ENCODE data around the gene ATP6V0B. TPM values are rescaled to one million over a fixed set of nuclear protein-coding genes. Genes with fewer than 3 reads are reported as not detected.

Gene ATP6V0B
- total and polyA plus RNA-seq, 9 of the 15 experiments (the other 6 are each of a cell fraction or from before 2014, with no cell fraction given), result 137 to 328 (median 220) TPM

DNA sequence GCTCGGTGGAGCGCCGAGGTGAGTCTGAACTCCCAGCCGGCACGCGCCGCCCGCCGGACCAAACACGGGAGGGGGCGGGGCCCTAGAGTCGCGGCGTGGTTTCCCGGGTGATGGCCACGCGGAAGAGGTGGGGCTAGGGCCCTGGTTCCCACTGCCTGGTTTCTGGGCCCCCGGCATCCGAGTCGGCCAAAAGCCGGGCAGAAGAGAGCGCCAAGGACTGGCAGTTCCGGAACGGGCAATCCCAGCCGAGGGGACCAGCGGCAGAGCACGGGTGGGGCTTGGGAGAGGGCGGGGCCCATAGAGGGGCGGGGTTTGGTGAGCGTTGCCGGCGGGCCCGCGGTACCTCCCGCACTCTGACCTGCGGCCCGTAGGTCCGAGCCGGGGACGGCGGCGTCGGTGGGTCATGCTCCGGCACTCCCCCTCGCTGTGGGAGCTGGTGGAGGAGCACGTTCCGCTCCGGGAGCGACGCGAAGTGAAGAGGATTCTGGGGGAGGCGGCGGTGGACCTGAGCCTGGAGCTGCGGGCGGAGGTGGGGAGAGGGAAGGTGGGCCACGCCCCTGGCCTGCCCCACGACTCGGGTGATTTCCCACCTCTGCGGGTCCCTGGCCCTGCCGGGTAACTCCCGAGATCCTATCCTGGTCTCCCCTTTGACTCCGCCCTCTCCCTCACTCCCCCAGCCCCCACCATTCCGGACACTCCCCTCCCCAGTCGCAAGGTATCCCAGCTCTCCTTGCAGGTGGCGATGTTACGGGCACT is 16.9 kb downstream of the ATP6V0B start, which contains the start of gene CCDC24 (continued):
- TF ChIP-seq POU5F1 (IDR thresholded peaks at IDR 0.05; ENCODE audit: borderline replicate concordance, low read depth, low read length, partially characterized antibody) (no peak), L3MBTL2 (IDR thresholded peaks at IDR 0.05) (peak; percentile 80), ZNF79 (CRISPR knock-in tag; IDR thresholded peaks at IDR 0.05; ENCODE audit: low read depth) (no peak), RBM22 (IDR thresholded peaks at IDR 0.05; ENCODE audit: low read depth, low read length, poor library complexity, severe bottlenecking) (peak; percentile 95), ZNF589 (CRISPR knock-in tag; IDR thresholded peaks at IDR 0.05; ENCODE audit: low read depth) (no peak), CTBP1 (IDR thresholded peaks at IDR 0.05; ENCODE audit: borderline replicate concordance) (0 out of 2 replicates have a peak, but pooled peaks have one; percentile 21), POLR2H (tag; IDR thresholded peaks at IDR 0.05; ENCODE audit: low read depth) (peak; percentile 61), ZNF717 (CRISPR knock-in tag; IDR thresholded peaks at IDR 0.05) (peak; percentile 19; the same call in 1 of the 2 replicates), HNRNPLL (IDR thresholded peaks at IDR 0.05; ENCODE audit: low read depth, low read length, poor library complexity, severe bottlenecking) (peak; percentile 30), RBBP5 (IDR thresholded peaks at IDR 0.05; ENCODE audit: borderline replicate concordance, insufficient read depth, low read length, poor library complexity, severe bottlenecking) (peak; percentile 47), MEIS2 (IDR thresholded peaks at IDR 0.05; ENCODE audit: partially characterized antibody) (no peak), HDGF (IDR thresholded peaks at IDR 0.05) (no peak)
- TF ChIP-seq, protein P1, sequence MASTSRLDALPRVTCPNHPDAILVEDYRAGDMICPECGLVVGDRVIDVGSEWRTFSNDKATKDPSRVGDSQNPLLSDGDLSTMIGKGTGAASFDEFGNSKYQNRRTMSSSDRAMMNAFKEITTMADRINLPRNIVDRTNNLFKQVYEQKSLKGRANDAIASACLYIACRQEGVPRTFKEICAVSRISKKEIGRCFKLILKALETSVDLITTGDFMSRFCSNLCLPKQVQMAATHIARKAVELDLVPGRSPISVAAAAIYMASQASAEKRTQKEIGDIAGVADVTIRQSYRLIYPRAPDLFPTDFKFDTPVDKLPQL (IDR thresholded peaks at IDR 0.05; ENCODE audit: extremely low read depth, insufficient read length), result no peak
- TF ChIP-seq, protein P2, sequence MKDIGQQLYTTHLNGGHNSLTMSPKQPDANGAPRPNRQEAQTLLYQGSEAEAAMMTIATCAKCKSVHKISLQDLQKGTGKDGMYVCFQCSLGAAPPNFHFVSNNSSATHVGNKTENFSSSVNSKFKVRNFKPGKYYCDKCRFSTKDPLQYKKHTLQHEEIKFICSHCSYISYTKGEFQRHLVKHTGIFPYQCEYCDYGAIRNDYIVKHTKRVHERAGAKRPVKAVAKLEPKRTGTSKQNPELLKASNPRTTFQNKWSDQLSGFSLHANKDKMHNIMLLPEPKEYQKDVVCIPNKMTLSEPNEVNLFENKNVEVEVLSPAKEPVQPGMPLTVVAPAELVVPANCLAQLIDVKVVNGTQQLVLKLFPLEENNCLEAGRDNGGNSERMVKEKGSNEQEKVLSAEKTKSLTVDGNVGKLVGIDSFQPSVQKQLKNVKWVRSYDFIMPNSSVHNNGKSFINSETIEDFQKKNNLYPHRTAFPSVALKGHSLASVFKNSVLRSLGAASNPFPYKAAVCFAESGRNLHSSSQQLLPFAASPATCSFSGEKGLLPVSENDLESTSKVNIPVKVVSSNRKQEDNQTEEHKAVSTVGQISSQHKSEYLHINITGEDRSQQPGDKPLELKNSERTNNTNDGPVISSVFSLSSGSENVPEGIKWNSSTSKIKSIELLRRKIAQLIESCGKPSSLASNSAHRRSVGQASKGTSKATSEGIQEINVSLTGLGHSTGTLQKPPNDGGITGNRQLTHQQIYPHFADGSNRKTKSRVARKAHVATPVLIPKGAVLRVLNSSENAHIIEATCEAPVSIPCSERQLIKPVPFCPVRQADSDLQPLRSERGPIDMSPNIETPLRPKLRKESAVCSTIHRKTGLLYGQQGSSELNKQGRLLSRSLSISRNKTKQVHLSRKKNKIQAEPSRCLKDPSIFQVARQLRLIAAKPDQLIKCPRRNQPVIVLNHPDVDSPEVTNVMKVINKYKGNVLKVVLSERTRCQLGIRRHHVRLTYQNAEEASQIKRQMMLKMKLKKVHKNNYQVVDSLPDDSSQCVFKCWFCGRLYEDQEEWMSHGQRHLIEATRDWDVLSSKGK (CRISPR knock-in tag; IDR thresholded peaks at IDR 0.05), result no peak
- TF ChIP-seq, protein P3, sequence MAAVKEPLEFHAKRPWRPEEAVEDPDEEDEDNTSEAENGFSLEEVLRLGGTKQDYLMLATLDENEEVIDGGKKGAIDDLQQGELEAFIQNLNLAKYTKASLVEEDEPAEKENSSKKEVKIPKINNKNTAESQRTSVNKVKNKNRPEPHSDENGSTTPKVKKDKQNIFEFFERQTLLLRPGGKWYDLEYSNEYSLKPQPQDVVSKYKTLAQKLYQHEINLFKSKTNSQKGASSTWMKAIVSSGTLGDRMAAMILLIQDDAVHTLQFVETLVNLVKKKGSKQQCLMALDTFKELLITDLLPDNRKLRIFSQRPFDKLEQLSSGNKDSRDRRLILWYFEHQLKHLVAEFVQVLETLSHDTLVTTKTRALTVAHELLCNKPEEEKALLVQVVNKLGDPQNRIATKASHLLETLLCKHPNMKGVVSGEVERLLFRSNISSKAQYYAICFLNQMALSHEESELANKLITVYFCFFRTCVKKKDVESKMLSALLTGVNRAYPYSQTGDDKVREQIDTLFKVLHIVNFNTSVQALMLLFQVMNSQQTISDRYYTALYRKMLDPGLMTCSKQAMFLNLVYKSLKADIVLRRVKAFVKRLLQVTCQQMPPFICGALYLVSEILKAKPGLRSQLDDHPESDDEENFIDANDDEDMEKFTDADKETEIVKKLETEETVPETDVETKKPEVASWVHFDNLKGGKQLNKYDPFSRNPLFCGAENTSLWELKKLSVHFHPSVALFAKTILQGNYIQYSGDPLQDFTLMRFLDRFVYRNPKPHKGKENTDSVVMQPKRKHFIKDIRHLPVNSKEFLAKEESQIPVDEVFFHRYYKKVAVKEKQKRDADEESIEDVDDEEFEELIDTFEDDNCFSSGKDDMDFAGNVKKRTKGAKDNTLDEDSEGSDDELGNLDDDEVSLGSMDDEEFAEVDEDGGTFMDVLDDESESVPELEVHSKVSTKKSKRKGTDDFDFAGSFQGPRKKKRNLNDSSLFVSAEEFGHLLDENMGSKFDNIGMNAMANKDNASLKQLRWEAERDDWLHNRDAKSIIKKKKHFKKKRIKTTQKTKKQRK (IDR thresholded peaks at IDR 0.05; ENCODE audit: borderline replicate concordance, low read depth, low read length), result no peak
- TF ChIP-seq, protein P4, sequence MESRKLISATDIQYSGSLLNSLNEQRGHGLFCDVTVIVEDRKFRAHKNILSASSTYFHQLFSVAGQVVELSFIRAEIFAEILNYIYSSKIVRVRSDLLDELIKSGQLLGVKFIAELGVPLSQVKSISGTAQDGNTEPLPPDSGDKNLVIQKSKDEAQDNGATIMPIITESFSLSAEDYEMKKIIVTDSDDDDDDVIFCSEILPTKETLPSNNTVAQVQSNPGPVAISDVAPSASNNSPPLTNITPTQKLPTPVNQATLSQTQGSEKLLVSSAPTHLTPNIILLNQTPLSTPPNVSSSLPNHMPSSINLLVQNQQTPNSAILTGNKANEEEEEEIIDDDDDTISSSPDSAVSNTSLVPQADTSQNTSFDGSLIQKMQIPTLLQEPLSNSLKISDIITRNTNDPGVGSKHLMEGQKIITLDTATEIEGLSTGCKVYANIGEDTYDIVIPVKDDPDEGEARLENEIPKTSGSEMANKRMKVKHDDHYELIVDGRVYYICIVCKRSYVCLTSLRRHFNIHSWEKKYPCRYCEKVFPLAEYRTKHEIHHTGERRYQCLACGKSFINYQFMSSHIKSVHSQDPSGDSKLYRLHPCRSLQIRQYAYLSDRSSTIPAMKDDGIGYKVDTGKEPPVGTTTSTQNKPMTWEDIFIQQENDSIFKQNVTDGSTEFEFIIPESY (CRISPR knock-in tag; IDR thresholded peaks at IDR 0.05), result peak; percentile 55; the same call in 1 of the 2 replicates

Measured in K562 (cell line).